GM19467 (cell line): ENCODE data around the gene DOCK4.
A peak's percentile ranks its signal among the peaks of the same experiment; 100 is the strongest.
"Not testable (repeated sequence)": the region's sequence is repeated elsewhere in the genome, so short reads cannot be mapped to it uniquely, and the experiment has no call there.

Experiments used
- ATAC-seq: cut with Tn5 transposase; IDR thresholded peaks from one replicate; pipeline ENCODE4 v1.9.1; 2021; ENCODE audit warnings: mild to moderate bottlenecking, moderate library complexity; ENCODE audit not compliant: unreplicated experiment

Gene DOCK4

GRCh38 chr7:112206238-112206990, at the start of gene DOCK4, which contains the start of gene ZNF277:
Gene DOCK4, minus strand, starts transcription at chr7:112206399. Its CDS starts 261 bp downstream, at chr7:112206138.
Gene ZNF277, plus strand, starts transcription at chr7:112206695. Its CDS starts 22 bp downstream, at chr7:112206717.
- peak; percentile 97 for ATAC-seq

GRCh38 chr7:112255388-112255720, 49.2 kb upstream of the DOCK4 start:
- no peak for ATAC-seq

GRCh38 chr7:112254709-112255387, 48.6 kb upstream of the DOCK4 start:
- no peak for ATAC-seq

GRCh38 chr7:112254156-112254555, 48.0 kb upstream of the DOCK4 start:
- ATAC-seq, result no peak

- no peak for ATAC-seq
These were observed 46.5 kb upstream of the DOCK4 start for GRCh38 chr7:112252691-112253090.

GRCh38 chr7:112252141-112252540, 45.9 kb upstream of the DOCK4 start:
- no peak for ATAC-seq

- ATAC-seq, result not testable (repeated sequence)
These were observed 43.8 kb upstream of the DOCK4 start for GRCh38 chr7:112249967-112250366.

GRCh38 chr7:112248598-112248997, 42.4 kb upstream of the DOCK4 start:
- ATAC-seq, result no peak

- no peak for ATAC-seq
These were observed 32.8 kb upstream of the DOCK4 start for GRCh38 chr7:112238852-112239610.

- no peak for ATAC-seq
These were observed 32.1 kb upstream of the DOCK4 start for GRCh38 chr7:112238330-112238729.

GRCh38 chr7:112236597-112236996, 30.4 kb upstream of the DOCK4 start:
- no peak for ATAC-seq

GRCh38 chr7:112234147-112234546, 27.9 kb upstream of the DOCK4 start:
- no peak for ATAC-seq

GRCh38 chr7:112233048-112233697, 27.0 kb upstream of the DOCK4 start:
- ATAC-seq, result no peak

GRCh38 chr7:112232212-112232978, 26.2 kb upstream of the DOCK4 start:
- no peak for ATAC-seq

GRCh38 chr7:112228632-112229031, 22.4 kb upstream of the DOCK4 start:
- ATAC-seq, result no peak

GRCh38 chr7:112226701-112227276, 20.6 kb upstream of the DOCK4 start:
- ATAC-seq, result no peak

GRCh38 chr7:112225006-112225405, 18.8 kb upstream of the DOCK4 start:
- ATAC-seq, result no peak

GRCh38 chr7:112224186-112224585, 18.0 kb upstream of the DOCK4 start:
- no peak for ATAC-seq

- no peak for ATAC-seq
These were observed 17.1 kb upstream of the DOCK4 start for GRCh38 chr7:112223310-112223709.

GRCh38 chr7:112220877-112221434, 14.8 kb upstream of the DOCK4 start:
- no peak for ATAC-seq
